GM18858 (cell line): ENCODE data around the gene IQSEC2.

Experiments used
- ATAC-seq: cut with Tn5 transposase; IDR thresholded peaks from one replicate; pipeline ENCODE4 v1.9.1; 2021; ENCODE audit not compliant: unreplicated experiment

The IQSEC2 gene

DNA sequence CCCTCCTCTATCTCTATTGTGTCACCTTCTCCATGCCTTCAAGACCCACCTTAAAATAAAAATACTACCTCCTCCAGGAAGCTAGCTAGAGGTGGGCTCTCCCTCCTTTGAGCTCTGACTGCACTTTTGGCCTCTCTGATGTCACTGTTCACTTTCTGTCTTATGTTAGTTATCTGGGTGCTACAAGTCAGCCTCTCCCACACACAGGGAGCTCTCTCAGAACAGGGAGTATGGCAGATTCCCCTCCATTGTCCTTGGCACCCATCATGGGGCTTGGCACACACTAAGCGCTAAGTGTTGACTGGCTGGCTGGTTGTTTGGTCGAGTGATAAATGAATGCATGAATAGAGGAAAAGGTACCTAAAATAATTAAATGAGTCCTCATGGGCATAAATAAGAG is 35.2 kb downstream of the IQSEC2 start:
- ATAC-seq, result no peak

DNA sequence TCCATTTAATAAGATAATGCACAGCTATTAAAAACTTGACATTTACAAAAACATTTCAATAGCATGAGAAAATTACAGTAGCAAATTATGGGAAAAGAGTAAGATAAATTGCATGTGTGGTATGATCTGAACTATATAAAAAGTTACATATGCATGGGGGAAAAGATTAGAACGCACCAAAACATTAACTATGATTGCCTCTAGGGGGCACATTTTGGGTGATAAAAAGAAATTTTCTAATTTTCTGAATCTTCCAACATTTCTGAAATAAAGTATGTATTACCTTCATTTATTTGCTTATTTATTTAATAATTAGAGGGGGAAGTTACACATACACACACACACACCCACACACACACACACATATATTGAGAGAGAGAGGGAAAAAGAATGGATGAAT is 36.8 kb downstream of the IQSEC2 start:
- no peak for ATAC-seq

DNA sequence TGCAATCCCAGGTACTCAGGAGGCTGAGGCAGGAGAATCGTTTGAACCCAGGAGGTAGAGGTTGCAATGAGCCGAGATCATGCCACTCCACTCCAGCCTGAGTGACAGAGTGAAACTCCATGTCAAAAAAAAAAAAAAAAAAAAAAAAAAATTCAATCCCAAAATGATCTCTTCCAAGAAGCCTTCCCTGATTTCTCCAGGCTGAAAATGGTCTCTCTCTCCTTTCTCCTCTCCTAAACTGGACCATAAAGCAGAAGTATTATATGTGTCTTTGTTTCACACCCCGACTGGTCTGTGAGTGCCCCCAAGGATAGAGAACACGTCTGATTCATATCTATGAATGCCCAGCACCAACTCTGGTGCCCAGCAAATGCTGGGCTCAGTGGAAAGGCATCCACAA is 39.1 kb downstream of the IQSEC2 start:
- no peak for ATAC-seq

DNA sequence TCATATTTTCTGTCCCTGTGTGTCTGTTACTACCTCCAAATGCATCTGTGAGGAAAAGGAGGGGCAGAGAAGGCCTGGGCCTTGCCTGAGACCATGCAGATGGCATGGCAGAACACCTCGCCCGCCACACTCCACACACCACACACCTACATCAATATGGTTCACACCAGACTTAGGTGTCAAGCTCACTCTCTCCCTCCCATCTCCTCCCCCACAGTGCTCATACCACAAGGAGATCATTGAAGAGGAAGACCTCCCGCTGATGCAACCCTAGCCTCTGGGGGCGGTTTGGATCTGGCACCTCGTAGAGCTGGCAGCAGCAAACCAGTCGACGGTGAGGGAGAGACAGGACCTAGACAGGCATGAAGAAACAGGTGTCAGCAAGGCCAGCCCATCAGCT is 39.8 kb downstream of the IQSEC2 start:
- ATAC-seq, result no peak

DNA sequence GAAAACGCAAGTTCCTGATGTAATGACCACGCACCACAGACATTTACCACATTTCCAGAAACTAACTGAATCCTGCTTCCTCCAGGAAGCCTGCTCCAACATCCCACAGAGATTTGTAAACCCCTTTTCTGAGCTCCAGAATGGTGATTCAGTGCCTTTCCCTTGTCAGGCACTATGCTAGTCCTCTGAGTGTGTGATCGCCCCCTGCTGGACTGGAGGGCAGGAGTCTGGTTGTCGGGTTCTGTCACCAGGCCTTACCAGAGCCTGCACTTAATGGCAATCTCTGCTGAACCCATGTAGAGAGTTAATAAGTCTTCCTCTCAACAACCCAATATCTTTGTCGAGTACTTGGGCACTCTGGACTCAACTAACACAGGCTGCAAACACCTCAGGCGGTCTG is 41.9 kb downstream of the IQSEC2 start:
- ATAC-seq, result no peak

DNA sequence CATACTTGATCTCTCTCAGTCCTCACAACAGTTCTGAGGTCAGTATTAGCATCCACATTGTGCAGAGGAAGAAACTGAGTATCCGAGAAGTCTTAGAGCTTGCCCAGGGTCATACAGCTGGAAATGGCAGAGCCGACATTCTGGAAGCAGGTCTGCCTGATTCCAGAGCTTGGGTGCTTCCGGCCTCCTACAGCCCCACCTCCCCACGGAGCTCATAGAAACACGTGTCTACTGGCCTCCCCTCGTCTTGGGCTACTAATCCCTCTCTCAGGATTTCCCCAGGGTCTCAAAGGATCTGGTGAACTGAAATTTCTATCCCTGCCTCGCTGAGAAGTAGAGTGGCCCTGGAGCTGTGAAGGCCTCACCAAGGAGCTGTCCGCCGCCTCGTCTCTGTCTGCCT is 44.3 kb downstream of the IQSEC2 start:
- no peak for ATAC-seq

DNA sequence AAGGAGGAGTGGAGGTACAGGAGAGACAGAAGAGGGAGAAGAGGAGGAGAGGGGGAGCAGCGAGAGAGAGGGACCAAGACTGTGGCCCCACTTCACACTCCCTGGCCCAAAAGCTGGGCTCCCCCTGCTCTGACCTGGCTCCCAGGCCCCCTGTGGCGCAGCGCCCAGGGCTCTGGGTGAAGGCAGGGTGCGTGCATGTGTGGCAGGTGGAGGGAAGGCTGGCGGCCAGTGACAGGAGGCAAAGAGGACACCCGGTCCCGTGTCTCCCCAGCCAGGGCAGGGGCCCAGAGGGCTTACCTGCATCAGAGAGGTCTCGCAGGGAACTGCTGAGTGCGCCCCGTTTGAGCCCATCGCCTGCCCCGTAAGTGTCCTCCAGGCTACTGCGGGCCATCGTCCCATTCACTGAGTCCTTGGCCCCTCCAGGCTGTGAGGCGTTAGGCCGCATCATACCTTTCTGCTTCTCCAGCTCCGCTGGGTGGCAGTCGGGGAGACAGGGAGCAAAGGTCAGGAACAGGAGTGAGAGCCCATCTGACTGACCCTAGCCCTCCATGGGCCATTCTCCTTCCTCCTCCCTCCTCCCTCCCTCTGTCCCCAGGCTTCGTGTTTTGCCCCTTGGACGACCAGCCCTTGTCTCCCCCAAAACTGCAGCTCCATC is 45.2 kb downstream of the IQSEC2 start:
- no peak for ATAC-seq

DNA sequence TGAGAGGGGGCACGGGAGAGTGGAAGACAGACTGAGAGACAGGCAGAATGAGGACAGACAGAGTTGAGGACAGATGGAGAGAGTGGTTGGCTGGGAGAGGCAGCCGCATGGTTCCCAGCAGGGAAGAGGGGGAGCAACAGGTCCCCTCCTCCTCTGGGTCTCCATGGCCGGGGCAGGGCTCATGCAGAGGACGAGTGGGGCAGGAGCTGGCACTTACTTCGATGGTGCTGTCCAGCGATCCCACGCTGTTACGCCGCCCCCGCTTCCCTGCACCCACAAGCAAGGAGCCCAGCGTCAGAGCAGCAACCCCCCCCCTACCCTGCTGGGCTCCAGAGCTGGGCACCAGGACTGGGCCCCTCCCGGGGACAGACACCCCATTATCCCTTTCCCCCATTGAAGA is 45.8 kb downstream of the IQSEC2 start:
- ATAC-seq, result no peak

DNA sequence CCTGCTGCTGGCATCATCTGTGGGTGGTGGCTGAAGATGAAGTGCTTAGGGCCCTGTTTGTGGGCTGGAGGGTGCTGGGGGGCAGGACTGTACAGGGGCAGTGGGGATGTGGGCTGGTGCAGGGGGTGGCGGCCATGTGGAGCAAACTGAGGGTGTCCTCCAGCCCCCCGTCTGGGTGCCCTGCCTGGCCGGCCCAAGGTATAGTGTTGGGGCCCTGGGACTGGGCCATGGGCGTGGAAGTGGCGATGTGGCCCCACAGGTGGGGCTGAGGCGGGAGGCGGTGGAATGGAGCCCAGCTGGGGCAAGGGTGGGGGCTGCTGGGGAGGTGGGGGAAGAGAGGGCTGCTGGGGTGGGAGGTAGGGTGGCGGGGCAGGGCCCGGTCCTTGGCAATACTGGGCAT is 46.9 kb downstream of the IQSEC2 start:
- no peak for ATAC-seq

DNA sequence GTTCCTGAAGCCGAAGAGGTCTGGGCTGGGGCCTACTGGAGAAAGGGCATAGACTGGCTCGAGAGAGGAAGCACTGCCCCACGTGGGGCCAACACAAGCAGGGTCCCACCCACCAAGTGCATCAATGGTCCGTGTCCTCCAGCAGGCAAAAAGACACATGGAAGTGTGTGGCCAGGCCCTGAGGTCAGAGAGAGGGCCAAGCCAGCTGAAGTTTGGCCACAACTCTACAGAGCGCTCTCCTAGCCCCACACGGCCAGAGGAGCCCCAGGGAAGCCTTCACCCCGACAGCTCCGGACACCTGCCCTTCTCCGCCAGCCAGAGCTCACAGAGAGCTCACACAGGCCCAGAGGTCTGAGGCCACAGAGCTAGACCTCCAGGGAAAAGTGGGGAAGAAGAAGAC is 47.8 kb downstream of the IQSEC2 start:
- ATAC-seq, result no peak

DNA sequence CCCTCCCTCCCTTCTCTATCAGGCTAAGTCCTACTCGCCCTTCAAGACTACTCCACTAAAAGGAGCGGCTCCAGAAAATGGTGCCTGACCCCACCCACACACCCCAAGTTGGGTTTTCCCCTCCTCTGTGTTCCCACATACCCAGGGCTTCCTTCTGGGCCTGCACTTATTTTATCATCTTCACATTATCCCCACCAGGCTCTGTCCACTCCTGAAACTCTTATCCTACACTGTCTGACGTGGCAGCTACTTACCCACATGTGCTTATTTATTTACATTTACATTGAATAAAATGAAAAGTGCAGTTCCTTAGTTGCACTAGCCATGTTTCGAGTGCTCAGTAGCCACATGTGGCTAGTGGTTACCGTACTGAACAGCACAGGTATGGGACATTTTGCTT is 51.3 kb downstream of the IQSEC2 start:
- ATAC-seq, result no peak

DNA sequence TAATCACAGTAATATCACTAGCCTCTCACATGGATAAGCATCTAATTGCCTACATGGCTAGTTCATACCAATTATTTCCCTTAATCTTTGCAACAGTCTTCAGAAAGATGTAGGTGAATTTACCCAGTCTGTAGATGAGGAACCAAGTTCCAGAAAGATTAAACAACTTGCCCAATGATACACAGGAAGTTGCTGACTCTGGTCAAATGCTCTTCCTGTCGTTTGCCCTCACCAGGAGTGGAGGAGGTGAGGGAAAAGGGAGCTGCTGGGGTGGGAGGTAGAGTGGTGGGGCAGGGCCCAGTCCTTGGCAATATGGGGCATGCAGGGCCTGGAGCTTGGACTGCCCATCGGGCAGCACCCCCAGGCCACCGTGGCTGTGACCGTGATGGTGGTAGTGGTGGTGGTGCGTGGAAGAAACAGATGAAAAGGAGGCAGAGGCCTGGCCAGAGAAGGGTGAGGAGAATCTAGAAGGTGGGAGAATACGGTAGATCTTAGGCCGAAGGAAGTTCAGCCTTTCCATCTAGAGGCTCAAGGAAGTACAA is 54.1 kb downstream of the IQSEC2 start:
- ATAC-seq, result no peak

DNA sequence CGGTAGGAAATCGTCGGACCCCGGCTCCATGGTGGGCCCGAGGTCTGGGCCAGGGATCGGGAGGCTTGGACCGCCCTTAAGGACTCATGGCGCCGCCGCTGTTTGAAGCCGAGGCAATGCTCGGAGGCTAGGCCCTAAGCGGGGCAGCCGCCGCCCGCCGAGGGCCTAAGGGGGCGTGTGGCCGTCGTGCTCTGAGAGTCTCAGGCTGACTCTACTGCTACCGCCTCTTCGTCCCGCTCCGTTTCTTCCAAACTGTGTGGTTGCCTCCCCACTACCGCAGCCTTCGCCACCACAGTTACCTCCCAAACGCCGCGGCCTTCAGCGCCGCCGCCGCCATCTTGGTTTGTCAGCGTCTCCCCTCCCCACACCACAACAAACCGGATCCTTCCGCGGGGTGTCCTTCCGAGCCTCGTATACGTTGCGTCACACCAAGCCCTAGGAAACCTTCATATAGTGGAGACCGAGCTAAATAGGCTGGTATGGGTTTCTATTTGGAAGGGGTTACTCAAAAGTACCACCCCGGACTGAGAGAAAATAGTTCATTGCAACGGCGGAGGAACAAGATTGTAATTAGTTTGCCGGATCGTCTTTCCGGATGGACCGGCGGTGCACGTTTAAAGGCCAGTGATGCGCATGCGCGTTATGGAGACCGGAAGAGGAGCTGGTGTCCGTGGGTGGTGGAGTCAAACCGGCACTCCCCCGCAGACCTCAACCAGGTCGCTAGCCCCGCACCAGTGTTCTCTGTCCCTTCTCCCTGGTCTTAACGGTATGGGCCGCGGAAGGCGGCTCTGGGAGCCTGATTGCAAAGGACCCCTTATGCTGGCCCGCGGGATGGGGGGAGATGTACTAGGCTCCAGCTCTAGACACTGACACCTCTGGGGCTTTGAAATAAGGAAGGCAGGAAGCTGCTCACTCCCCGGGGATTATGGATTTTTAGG is 56.3 kb downstream of the IQSEC2 start, which contains the start of gene KDM5C:
TSS of gene KDM5C (minus strand) at position 348 of the 938 bp plus-strand sequence. CDS start at position 30, 318 bp downstream.
- ATAC-seq, result peak; percentile 62

DNA sequence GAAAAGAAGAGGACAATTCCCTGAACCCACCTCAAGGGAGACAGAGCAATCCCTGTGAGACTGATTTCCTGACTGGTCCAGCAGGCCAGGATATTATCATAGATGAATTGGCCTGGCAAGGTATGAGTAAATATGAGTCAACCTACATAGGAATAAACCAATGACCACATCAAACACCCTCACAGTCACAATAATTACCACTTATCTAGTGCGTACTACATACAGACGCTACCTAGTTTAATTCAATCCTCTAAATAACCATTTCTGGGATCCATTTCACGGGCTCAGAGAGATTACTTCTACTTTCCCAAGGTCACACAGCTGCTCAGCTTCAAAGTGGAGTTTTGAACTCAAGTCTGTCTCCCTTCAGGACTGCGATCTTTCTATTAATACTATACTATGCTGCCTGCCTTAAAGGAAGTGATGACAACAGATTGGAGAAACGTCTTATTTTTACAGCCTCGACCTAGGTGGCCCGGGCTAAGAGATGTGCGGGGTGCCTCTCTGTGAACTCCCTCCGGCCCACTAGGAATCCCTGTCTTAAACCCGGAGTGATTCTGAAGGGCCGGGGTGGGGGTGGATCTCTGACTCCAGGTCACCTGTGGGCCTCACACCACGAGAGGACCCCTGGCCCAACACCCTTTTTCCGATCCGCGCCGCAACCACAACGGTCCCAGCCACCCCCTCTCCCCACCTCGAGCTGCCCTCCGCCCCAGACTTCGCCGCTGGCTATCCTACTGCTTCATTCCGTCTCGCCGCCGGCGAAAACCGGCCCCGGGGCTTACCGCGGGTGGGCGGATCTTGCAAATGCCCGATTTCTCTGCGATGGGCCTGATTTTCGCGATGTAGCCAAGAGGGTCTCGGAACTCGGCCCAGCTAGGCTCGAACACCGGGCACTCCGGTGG is 57.2 kb downstream of the IQSEC2 start:
- no peak for ATAC-seq

DNA sequence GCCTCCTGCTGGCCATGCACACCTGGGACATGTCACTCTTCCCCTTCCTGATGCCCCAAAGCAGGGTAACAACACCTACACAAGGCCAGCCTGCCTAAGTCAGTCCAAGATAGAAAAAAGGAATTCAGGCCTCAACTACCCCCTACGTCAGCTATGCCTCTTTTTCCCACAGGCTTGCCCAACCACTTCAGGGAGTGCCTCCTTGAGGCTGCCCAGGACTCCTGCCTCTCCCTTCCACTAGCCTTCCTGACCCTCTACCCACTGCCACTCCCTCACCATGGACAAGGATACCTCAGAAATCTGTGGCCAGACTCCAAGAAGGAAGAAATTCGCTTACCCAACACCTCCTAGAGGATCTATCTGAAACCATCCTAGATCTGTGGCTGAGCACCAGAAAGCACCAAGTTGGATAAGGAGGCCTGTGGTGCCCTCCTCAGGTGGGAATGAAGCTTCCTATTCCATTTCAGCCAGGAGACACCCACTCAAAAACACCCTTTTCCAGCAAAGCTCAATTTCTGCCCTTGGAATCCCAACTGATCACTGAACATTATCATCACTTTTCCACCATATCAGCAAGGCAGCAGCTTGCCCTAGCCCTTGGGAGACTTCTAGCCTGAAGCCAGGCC is 58.2 kb downstream of the IQSEC2 start:
- ATAC-seq, result no peak
